ENCODE measurements around the gene TRNP1.

GRCh38 chr1:27047914-27048313 lies 54.4 kb downstream of the TRNP1 start:
- TF ChIP-seq CTCF (IDR thresholded peaks at IDR 0.05; ENCODE audit: poor library complexity, severe bottlenecking) (no peak), POLR2AphosphoS5 (IDR thresholded peaks at IDR 0.05) (no peak), EZH2 (IDR thresholded peaks at IDR 0.05; ENCODE audit: borderline replicate concordance, insufficient read depth, low read length, poor library complexity, severe bottlenecking) (no peak), RAD21 (conservative IDR thresholded peaks at IDR 0.05) (no peak), SMC3 (conservative IDR thresholded peaks at IDR 0.05; ENCODE audit: poor library complexity) (no peak)
